Tongue (tissue), 2 donors: ENCODE measurements around the gene BCR. TPM values are rescaled to one million over a fixed set of nuclear protein-coding genes. Genes with fewer than 3 reads are reported as not detected.

ENCODE experiments used
- DNase-seq: peaks from one replicate; pipeline ENCODE4 v3.0.0-alpha.2; 2015
- total RNA-seq: library from RNA; depleted of rRNA; stranded (reverse); fragments of >200 nt; gene quantifications from one replicate; pipeline ENCODE4 v1.2.3, GENCODE V29; 2014

BCR gene
- total RNA-seq, 1 donor from 2014 or later, result 34.7 TPM

DNA sequence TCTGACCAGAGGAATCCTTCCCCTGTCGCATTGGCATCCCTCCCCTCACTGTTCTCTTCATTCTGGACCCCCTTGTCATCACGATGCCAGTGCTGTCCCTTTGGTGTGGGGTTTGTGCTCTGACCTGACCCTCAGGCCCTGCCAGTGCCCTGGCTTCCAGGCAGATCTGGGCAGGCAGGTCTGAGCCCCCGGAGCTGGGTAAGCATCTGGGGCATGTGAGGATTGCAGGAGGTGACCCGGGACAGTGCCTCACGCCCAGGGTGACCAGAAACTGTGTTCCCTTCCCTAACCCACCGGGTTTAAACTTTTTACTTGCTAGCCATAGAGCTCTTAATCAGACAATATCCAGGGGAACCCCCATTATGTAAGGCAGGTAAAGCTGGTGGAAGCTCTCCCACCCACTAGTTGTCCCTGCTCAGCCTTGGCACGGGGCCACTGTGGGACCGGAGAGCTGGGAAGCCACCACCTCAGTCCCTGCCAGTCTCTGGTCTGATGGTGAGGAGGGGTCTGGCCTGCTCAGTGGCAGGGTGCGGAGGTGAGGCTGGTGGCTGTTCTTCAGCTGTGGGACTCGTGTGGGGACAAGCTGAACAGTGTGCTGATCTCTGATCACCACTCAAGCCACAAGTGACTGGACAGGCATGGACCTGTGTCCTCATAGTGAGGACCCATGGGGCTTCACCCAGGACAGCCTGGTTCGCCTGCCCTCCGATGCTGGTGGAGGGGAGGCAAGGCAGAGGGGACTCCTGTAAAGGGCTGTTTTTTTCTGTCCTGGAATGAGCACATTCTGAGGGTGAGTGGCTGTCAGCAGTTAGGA, 38.0 kb downstream of the BCR start:
- DNase-seq, result no peak

- DNase-seq, result peak; percentile 93
These were observed 38.5 kb downstream of the BCR start for GRCh38 chr22:23218867-23219251.

DNA sequence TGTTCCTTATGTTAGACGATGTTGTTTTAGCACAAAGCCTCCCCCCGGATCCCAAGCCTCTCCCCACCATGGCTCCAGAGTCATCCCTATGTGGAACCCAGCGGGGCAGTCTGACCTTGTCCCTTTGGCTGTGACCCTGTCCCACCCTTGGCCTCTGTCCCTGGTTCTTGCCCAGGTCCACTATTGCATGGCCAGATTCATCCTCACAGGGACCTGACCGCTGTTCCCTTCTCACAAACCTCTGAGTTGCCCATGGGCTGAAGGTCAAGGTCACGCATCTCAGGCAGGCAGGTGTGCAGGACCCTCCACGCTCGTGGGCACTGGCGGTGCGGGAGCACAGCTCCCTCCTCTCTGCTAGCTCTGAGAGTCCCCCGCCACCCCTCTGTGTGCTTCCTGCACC, 39.0 kb downstream of the BCR start:
- DNase-seq, result no peak

DNA sequence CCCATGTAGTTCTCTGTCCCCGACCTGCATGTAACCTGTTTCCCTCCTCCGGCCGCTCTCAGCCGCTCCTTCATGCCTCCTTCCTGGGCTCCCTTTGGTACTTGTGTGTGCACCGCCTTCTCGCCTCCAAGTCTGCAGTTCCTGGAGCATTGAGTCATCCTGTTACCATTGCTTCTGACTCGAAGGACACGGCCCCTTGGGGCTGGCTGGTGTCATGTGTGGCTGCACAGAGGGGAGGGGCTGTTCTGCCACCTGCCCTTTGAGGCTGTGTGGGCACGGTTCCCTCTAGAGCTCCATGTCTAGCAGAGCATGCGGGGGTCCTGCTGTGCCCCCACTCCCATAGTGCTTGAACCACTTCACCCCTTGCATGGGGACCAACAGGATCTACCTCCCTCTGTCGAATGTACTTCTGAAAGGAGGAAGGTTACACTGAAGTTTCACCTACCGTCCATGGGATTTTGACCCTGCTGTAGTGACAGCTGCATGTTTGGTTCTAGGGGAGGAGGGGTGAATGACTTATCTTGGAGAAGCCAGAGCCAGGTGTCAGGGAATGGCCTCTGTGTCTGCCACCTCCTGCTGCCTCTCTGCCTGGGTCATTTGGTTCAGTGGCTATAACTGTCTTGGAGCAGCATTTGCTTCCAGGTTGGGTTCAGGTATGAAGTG, 39.6 kb downstream of the BCR start:
- DNase-seq, result no peak

DNA sequence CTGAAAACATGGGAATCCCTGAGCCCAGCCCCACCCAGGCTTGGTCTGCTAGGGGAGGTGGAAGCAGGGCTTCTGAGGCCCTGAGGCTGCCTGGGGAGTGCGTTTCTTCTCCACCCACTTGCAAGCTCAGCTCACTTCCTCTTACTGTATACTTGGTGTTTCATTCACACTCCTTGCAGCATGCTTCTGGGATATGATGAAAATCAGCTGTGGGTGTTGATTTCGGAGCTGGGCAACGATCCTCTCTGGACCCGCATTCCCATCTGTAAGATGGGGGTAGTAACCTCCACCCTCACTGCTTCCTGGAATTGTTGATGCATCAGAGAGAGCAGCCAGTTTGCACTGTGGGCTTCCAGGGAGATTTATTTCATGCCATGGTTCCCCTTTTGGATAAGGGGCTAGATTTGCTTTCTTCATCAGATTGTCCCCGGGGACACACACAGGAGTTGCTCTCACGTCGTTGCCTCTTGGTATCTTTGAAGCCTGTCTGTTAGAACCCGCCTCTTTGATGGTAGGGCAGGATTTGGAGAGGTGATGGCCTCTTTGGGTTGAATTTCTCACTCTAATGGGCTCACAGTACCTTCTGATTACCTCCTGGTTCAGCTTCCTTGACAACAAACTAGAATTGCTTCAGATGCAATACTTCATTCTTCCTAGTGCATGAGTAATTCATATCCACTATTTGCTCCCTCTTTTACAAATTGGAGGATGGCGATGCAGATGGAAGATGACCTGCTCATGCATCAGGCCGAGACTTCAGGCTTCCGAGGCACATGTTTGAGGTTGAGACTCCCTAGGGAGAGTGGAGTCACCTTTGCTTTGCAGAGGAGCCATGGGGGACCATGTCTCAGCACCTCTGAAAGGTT, 40.4 kb downstream of the BCR start:
- DNase-seq, result no peak

DNA sequence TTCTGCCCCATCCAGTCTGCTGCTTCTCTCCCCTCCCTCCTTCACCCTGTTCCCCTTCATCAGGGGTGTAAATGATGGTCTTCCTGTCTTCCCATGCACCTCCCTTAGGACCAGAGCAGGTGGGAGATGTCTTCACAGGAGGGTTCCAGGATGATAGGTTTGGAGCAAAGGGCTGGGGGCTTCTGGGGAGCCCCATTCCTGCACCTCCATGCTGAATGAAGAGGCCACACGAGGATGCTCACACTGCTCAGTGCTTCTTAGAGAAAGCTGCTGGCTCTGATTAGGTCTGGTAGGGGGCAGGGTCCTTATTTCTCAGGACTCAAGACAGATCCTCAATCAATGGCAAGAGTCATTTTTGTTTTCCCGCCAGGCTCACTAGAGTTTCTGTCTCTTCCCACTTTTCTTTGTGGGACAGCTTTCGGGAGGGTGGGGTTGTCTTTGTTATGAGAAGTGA, 41.1 kb downstream of the BCR start:
- DNase-seq, result no peak

DNA sequence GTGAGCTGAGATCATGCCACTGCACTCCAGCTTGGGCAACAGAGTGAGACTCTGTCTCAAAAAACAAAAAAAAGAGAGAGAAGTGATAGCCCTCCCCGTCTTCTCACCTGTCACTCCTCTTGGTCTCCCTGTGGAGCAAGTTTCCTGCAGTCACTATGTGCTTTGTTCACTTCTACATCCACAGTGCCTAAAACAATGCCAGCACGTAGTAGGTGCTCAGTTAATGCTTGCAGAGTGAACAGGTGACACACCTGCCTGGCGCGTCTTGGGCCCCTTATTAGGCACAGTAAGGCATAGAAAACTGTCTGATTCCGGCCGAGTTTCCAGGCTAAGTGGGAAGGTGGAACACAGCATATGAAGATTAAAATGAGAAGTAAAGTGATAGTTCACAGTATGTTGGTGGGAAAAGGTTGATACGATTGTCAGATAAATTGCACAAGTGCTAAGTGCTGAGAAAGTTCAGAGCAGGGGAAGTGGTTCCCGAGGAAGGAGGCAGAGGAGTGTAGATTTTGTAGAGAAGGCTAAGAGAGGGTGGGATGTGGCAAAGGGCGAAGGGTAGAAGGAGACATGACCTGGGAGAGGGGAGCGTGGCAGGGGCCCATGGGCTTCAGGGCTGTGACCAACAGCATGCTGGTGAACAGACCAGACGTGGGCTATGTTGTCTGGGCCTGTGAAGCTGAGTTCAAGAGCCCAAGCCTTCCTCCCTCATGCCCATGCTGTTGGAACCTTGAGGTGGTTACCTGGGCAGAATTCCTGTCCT, 41.9 kb downstream of the BCR start:
- no peak for DNase-seq

GRCh38 chr22:23222793-23223568, 42.7 kb downstream of the BCR start:
- DNase-seq, result no peak

GRCh38 chr22:23223569-23224317, 43.4 kb downstream of the BCR start:
- DNase-seq, result no peak

GRCh38 chr22:23224846-23225245, 44.5 kb downstream of the BCR start:
- no peak for DNase-seq

DNA sequence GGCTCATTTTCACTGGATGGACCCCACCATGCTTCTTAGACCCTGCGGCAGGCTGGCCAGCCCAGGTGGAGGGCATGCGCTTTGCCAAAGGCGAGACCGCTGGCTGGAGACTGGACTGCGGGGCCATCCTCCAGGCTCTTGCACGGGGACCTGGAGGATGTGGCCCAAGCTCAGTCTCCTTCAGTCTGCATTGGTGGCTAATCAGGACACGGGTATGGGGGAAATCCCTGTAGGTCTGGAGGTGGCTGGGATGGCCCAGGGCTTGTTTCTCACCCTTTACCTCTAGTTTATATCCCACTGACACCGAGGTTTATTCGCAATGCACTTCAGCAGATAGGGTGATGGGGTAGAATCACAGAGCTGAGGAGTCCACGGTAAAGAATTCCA, 45.0 kb downstream of the BCR start:
- DNase-seq, result no peak

GRCh38 chr22:23225724-23226496, 45.6 kb downstream of the BCR start:
- DNase-seq, result no peak

- peak; percentile 56 for DNase-seq
These were observed 46.2 kb downstream of the BCR start for GRCh38 chr22:23226497-23226850.

DNA sequence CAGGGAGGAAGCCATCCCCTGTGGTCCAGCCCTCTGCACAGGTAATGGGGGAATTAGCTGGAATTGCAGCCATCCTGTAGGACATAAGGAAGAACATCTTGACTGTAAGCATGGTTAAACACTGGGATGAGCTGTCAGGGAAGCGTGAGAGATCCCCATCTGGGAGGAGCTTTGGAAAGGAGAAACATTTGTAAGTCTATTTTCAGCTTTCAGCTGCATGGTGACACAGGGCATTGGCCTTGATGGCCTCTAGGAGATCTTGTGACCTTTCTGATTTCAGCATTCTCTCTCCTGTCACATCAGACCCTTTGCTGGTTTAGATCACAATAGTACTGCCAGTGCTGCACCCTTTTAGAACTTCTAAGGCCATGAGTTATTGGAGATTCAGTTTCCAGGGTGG, 47.1 kb downstream of the BCR start:
- no peak for DNase-seq

GRCh38 chr22:23228503-23228902, 48.2 kb downstream of the BCR start:
- no peak for DNase-seq

GRCh38 chr22:23229646-23230045, 49.3 kb downstream of the BCR start:
- DNase-seq, result no peak

DNA sequence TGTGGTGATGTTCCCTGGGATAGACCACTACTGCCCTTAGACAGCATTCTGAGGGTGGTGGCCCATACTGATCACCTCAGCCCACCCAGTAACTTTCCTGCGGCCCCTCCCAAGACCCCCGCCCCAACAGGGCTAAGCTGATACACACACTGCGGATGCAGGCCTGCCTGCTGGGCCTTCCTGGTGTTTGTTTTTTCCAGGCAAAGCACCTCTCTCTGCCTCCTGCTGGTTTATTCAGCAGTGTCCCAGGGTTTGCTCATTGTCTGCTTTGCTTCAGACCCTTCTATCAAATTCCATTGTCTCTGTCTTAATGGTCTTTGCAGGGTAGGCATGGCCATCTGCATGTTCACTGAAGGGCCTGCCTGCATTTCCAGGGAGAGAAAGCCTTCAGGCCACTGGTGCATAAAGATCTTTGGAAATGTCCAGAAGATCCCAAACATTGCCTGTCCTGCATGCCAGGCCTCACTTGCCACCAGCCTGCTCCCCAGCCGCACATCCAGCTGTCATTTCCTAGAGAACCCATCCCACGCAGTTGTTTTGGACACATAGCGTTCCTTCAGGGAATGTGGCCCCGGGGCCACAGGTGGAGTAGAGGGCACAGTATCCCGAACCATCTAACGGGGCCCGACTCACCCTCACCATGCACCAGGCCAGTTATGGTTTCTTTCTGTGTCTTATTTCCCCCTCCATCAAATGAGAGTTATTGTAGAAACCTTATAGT, 50.2 kb downstream of the BCR start:
- no peak for DNase-seq

- DNase-seq, result peak; percentile 62
These were observed 51.3 kb downstream of the BCR start for GRCh38 chr22:23231471-23232093.
